Retinal pigment epithelial cell (primary cell): ENCODE results near the gene ADGRL2.

Source experiments
- DNase-seq: peaks from one replicate; pipeline ENCODE4 v3.0.0-alpha.2; 2010; ENCODE audit warnings: low read depth
- H3K4me3 ChIP-seq: 2 replicates; pipeline ENCODE4 v1.5.1; 2011; ENCODE audit warnings: mild to moderate bottlenecking, low read length, control low read depth, moderate library complexity
- CTCF ChIP-seq: conservative IDR thresholded peaks from 2 replicates; pipeline ENCODE4 v1.5.1; 2011; ENCODE audit warnings: low read depth, low read length, control low read depth, inconsistent platforms

ADGRL2 gene

DNA sequence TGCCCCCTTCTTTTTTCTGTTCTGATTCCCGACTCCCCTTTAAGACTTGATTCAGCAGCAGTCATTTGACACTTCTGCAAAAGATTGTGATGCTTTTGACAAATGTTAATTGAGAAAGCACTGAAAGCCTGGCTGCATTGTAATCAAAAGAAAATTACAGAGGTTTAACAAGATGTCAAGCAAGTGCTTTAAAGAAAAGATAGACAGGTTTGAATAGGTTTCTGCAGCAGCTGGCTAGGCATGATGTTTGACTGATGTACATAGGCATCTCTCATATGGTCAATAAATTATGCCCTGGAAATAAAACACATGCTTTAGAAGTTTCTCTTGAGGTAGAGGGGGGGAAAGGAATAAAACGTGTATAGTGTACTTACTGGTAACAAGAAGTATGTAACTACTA, 147.8 kb downstream of the ADGRL2 start:
- no peak for DNase-seq
- no peak for TF ChIP-seq CTCF
- no peak overlapping the region for H3K4me3 ChIP-seq

- no peak for DNase-seq
- TF ChIP-seq CTCF = no peak
- H3K4me3 ChIP-seq = no peak overlapping the region
Observed at GRCh38 chr1:81949421-81949820, 148.7 kb downstream of the ADGRL2 start.

DNA sequence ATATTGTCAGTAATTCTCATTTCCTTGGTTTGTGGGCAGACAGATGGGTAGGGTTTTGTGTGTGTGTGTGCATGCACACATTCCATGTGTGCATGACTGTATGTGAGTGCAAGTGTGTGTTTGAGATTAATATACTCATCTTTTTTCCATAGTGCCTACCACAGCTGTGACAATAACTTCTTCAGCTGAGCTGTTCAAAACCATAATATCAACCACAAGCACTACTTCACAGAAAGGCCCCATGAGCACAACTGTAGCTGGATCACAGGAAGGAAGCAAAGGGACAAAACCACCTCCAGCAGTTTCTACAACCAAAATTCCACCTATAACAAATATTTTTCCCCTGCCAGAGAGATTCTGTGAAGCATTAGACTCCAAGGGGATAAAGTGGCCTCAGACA, 149.3 kb downstream of the ADGRL2 start:
- no peak for DNase-seq
- TF ChIP-seq CTCF = no peak

GRCh38 chr1:81950591-81951244, 150.0 kb downstream of the ADGRL2 start:
- no peak overlapping the region for H3K4me3 ChIP-seq

More for the DNA sequence above, 149.3 kb downstream of the ADGRL2 start:
- H3K4me3 ChIP-seq = no peak overlapping the region

GRCh38 chr1:81954534-81955020, 153.8 kb downstream of the ADGRL2 start:
- no peak for TF ChIP-seq CTCF
- no peak overlapping the region for H3K4me3 ChIP-seq
- DNase-seq = no peak

More at GRCh38 chr1:81950591-81951244, 150.0 kb downstream of the ADGRL2 start:
- no peak for TF ChIP-seq CTCF
- no peak for DNase-seq

DNA sequence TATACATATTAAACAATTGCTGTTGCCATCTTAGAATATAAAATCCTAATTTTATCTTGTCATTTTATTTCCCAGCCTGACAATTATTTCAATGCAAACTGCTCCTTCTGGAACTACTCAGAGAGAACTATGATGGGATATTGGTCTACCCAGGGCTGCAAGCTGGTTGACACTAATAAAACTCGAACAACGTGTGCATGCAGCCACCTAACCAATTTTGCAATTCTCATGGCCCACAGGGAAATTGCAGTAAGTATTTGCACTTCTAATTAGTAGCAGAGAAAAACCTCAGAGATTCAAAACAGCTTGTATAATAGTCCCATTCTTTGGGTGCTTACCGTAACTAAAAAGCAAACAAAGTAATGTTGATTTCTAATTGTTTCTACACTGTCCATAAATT, 167.2 kb downstream of the ADGRL2 start:
- TF ChIP-seq CTCF = no peak
- no peak overlapping the region for H3K4me3 ChIP-seq
- no peak for DNase-seq

- DNase-seq = no peak
- H3K4me3 ChIP-seq = no peak overlapping the region
- no peak for TF ChIP-seq CTCF
Observed at GRCh38 chr1:81970416-81970815, 169.7 kb downstream of the ADGRL2 start.
